GM21825 (cell line): ENCODE measurements around the gene AMFR.

ENCODE experiments used
- ATAC-seq: cut with Tn5 transposase; IDR thresholded peaks from one replicate; pipeline ENCODE4 v1.9.1; 2021; ENCODE audit warnings: mild to moderate bottlenecking, moderate library complexity; ENCODE audit not compliant: unreplicated experiment

The AMFR gene

GRCh38 chr16:56424404-56424764 is 961 bp downstream of the AMFR start:
- no peak for ATAC-seq

DNA sequence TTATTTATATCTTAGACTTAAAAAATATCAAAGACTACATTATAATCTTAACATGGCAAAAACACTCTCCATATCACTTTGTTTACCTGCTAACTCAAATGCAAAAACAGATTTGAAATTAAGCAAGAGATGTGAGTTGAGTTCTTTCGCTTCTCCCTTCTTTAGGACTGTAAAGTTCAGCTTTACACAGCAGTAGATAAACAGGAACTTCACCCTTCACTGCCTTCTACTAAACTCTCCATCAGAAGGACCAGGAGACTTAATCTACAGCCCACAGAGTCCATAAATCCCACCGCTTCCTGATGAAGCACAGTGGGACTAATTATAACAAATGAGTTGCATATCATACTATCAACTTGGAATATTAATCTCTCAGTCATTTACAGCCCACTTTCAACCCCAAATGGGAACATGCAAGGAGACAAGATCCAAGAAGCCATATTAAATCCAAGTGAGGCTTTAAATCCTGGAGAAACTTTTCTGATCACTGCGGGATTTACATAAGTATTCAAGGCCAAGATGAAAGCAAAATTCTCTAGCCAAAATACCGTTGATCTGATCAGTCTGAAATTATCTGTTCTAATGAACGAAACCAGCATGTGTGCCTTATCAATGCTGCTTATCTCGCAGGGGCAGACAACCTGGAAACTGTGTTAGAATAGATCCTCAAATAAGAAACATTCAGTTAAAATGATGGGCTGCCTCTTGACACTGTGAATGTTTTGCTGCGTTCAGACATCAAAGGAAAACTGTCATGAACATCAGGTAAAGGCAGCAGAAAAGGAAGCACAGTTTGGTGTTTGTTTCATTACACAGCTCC is 1.6 kb downstream of the AMFR start:
- ATAC-seq = no peak

GRCh38 chr16:56422896-56423441 is 2.4 kb downstream of the AMFR start:
- no peak for ATAC-seq

DNA sequence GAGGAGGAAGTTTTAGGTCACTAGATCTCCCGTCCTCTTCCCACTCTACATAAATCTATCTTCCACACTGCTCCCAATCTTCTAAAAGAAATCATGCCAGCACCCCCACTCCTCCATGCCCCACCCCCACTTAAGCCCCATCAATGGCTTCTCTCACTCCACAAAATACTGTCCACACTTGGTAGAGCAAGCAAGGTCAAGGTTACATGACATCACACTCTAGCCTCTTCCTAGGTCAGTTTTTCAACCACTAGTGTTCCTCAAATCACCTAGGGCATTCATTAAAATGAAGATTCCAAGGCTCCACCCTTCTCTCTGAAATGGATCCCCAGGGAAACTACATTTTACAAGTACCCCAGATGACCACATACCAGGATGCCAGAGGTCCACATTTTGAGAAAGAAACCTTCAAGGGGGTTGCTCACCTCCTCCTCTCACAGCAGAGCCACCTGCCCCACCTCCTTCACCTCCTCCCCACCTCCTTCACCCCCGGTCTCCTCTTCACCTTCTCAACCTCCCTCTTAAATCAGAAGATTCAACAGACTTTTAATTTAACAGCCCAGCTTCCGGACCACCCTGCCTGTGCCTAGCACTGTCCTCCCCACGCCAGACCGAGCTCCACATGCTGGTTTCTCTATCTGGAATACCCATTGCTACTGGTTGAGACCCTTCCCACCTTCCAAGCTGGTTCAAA is 3.2 kb downstream of the AMFR start:
- ATAC-seq = no peak

DNA sequence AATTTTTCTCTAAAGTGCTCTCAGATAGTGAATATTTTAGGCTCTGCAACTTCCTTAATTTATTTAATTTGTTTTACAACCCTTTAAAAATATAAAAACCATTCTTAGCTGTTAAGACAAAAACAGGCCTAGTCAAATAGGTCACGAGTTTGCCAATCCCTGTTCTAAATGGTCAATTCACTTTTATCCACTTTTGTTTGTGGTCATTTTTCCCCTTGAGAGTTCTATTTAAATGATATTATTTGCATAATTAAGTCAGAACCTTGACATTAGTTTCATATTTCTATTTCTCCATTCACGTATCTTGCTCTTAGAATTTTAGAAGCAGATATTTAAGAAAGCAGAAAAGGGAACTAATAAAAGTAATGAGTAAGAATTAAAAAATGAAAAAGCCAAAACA is 4.0 kb downstream of the AMFR start:
- ATAC-seq = no peak

DNA sequence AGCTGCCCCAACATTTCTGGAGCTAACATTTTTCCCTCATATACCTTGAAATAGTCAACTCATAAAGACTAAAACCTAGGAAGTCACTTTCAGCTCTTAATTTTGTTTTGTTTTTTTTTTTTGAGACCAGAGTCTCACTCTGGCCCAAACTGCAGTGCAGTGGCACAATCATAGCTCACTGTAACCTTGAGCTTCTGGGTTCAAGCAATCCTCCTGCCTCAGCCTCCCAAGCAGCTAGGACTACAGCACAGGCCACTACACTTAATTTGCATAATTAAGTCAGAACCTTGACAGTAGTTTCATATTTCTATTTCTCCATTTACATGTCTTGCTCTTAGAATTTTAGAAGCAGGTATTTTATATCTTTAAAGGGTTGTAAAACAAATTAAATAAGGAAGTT is 4.7 kb downstream of the AMFR start:
- ATAC-seq = no peak

- no peak for ATAC-seq
Measured at GRCh38 chr16:56419740-56420548, 5.4 kb downstream of the AMFR start.

GRCh38 chr16:56417138-56417537 is 8.2 kb downstream of the AMFR start:
- ATAC-seq = no peak

DNA sequence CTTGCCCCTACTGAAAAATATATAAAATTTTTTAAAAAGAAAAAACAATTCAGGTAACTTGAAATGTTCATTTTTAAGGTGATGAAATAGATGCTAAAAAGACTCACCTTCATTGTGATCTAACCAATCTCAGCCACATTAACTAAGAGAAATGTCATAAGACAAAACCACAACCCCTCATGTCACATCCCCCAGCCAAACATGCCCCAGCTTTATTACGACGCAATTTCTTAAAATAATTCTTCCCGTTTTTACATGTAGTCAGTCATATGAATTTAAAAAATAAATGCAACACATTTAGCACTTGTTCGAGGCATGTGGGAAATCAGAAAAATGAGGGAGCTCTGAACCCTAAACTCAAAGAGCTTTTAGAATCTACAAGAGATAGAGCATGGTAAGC is 9.5 kb downstream of the AMFR start:
- ATAC-seq = no peak

- ATAC-seq = no peak
Measured at GRCh38 chr16:56414366-56414765, 11.0 kb downstream of the AMFR start.

DNA sequence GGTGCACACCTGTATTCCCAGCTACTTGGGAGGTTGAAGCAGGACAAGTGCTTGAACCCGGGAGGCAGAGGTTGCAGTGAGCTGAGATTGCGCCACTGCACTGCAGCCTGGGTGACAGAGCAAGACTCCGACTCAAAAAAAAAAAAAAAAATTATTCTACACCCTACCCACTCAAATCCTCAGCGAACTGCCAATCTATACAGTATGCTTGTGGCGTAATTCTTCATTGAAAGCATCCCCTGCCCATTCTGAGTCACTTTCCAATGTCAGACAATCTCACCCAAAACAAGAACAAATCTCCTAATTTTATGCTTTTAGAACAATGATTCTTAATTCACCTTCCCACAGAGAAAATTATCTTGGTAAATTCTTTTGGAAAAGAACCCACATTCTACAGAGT is 12.0 kb downstream of the AMFR start:
- no peak for ATAC-seq

DNA sequence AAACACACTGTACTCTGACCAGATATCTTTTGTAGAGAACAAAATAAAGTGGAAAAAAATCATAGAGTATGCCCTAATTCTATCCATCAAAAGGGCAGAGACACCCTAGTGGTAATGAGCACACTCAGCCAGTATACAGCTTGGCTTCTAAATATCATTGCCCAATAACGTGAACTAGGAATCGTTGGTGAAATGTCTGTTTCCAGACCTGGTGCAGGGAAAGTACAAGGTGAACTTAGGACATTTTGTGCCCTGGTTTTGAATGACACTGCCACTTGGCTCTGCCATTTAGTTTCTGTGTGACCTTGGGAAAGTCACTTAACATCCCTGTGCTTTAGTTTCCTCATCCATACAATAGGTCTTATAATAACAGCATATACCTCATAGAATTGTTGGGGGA is 13.7 kb downstream of the AMFR start:
- ATAC-seq = no peak

DNA sequence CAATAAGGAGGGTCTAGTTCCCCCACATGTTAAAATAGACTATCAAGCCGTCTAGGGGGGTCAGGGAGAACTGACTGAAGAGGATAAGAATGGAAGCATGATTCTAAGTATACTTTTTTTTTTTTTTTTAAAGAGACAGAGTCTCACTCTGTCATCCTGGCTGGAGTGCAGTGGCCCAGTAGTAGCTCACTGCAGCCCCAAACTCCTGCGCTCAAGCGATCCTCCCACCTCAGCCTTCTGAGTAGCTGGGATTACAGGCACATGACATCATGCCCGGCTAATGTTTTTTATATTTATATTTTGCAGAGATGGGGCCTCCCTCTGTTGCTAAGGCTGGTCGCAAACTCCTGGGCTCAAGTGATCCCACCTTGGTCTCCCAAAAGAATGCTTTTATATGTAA is 14.2 kb downstream of the AMFR start:
- no peak for ATAC-seq

DNA sequence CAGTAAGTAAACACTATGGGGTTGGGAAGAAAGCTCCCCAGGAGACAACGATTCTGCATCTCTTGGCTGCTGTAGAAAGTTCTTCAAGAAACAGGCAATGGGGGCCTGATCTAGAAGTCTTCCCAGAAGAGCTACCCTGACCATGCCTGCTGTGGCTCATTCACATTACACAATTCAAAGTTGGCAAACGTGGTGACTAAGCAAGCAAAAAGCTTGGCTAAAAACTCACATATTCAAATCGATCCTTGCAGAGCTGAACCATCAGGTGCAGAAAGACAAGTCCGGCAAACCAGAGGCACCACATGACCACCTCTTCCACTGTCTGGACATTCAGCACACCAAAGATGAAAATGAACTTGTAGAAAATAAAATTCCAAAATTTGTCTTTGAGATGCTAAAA is 16.1 kb downstream of the AMFR start:
- no peak for ATAC-seq

DNA sequence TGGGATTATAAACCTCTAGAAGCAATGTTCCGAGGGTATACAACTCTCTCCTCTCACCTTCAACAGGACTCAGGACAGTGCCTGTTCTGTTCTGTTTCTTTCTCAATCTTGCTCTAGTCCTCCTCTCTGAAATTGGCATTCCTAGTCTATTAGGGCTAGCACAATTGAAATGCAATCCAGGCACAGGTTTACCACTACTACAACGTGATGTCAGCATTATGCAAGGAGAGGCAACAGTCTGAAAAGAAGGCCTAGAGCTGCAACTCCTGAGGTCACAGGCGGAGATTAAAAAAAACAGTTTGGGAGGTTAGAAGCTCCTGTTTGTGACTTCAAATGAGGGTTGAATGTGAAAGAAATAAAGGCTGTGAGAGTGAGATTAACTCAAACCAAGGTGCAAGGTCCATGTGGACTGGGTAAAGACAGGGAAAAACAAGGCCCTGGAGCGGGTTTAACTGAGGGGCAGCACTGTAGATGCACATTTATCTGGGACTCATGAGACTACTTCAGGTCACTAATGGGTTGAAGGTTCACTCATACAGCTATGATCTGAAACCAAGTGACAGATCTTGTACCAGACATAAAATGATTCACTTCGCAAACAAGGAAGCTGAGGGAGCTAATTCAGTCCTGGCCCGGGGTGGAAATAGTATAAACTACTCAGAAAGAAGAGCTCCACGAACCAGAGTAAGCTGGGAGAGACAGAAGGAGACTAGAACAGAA is 16.8 kb downstream of the AMFR start:
- no peak for ATAC-seq

DNA sequence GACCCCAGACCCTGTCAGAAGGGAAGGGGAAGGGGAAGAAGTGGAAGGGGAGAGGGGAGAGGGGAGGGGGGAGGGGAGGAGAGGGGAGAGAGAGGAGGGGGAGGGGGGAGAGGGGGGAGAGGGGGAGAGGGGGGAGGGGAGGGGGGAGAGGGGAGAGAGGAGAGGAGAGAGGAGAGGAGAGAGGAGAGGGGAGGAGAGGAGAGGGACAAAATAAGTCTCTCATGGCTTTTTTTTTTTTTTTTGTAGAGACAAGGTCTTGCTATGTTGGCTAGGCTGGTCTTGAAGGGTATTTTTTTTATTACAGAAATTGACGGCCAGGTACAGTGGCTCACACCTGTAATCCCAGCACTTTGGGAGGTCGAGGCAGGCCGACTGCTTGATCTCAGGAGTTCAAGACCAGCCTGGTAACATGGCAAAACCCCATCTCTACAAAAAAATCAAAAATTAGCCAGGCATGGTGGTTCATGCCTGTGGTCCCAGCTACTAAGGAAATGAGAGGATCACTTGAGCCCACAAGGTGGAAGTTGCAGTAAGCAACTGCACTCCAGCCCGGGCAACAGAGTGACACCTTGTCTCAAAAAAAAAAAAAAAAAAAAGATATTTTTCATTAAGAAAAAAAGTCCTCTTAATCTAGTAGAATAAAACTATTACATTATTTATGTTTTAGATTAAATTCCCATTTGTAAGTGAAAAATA is 19.2 kb downstream of the AMFR start:
- ATAC-seq = no peak

DNA sequence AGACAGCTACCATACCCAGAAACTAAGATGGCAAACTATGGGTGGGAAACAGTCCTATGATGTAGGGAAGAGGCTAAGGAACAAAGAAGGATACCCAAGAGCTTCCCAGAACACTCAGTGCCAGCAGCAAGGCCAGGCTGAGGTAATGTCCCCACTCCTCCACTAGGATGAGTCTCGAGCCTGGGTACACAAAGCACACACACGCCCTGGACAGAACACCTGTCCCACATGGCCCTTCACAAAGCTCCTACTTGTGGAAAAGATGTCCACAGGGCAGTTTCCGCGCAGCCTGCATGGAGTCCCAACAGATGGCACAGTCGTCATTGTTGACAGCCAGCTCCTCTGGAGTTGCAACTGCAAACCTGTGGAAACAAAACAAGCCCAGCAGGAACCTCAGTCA is 23.9 kb downstream of the AMFR start:
- no peak for ATAC-seq

DNA sequence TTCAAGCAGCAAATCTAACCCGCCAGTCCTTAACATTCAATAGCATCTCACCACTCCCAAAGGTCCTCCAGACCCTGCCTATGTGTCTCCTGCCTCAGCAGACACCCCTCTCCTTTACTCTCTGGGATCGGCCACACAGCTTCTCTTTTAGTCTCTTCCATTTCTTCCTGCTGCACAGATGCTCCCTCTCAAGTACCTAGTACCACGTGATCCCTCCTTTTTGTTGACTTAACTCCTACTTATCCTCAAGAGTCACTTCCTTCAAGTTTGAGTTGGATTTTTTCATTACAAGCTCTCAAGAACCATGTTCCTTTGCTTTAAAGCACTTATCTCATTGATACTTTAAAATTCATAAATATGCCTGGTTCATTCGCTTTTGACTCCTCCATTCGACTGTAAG is 24.9 kb downstream of the AMFR start:
- no peak for ATAC-seq

- no peak for ATAC-seq
Measured at GRCh38 chr16:56399486-56399885, 25.9 kb downstream of the AMFR start.

DNA sequence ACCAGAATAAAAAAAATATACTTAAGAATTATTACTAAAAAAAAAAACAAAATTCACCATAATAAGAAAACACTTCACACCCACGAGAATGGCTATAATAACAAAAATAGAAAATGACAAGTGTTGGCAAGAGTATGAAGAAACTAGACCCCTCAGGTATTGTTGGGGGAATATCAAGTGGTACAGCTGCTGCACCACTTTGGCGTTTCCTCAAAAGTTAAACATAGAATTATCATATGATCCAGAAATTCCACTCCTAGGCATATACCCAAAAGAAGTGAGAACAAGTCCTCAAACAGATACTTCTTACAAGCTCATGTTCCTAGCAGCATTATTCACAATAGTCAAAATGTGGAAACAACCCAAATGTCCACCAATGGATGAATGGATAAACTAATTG is 26.3 kb downstream of the AMFR start:
- ATAC-seq = no peak
